ENCODE measurements around the gene KIAA0513.

KIAA0513 gene

DNA sequence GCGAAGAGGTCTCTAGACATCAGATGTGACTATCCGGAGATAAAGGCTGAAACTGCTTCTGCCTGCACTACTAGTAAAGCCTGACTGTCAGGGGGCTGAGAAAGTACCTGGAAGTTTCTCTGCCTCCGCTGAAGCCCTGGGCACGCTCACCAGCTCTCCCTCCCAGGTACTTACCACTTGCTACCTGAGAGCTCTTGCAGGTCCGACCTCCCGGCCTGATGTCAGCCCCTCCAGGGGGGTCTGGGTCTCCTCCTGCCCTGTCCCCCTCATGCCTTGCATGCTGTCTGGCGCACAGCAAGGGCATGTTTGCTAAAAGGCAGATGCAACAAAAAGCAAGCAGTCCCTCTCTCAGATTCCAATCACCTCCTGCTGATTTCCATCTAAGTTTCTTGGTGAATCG lies 33.7 kb upstream of the KIAA0513 start:
- Histone ChIP-seq H3K27ac (replicated peaks) (peak overlapping the region; percentile 73), H3K27me3 (ENCODE audit: insufficient read depth, poor library complexity, severe bottlenecking) (no peaks in the 10 kb centered on the region), H3K4me3 (replicated peaks; ENCODE audit: insufficient read depth, low read length) (no peak overlapping the region)
- no peak for DNase-seq (ENCODE audit: low read depth in 1 of 2, low spot score in 1 of 2)
- TF ChIP-seq, protein P1, sequence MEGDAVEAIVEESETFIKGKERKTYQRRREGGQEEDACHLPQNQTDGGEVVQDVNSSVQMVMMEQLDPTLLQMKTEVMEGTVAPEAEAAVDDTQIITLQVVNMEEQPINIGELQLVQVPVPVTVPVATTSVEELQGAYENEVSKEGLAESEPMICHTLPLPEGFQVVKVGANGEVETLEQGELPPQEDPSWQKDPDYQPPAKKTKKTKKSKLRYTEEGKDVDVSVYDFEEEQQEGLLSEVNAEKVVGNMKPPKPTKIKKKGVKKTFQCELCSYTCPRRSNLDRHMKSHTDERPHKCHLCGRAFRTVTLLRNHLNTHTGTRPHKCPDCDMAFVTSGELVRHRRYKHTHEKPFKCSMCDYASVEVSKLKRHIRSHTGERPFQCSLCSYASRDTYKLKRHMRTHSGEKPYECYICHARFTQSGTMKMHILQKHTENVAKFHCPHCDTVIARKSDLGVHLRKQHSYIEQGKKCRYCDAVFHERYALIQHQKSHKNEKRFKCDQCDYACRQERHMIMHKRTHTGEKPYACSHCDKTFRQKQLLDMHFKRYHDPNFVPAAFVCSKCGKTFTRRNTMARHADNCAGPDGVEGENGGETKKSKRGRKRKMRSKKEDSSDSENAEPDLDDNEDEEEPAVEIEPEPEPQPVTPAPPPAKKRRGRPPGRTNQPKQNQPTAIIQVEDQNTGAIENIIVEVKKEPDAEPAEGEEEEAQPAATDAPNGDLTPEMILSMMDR (IDR thresholded peaks at IDR 0.05; ENCODE audit: insufficient read depth, low read length) = no peak
- no peak for TF ChIP-seq GABPA (IDR thresholded peaks at IDR 0.05; ENCODE audit: low read depth)
- no peak for TF ChIP-seq REST (IDR thresholded peaks at IDR 0.05; ENCODE audit: insufficient replicate concordance, low read depth)
- no peak for TF ChIP-seq SPI1 (IDR thresholded peaks at IDR 0.05; ENCODE audit: borderline replicate concordance, low read depth)
- no peak for TF ChIP-seq POLR2AphosphoS5 (IDR thresholded peaks at IDR 0.05; ENCODE audit: low read depth)

DNA sequence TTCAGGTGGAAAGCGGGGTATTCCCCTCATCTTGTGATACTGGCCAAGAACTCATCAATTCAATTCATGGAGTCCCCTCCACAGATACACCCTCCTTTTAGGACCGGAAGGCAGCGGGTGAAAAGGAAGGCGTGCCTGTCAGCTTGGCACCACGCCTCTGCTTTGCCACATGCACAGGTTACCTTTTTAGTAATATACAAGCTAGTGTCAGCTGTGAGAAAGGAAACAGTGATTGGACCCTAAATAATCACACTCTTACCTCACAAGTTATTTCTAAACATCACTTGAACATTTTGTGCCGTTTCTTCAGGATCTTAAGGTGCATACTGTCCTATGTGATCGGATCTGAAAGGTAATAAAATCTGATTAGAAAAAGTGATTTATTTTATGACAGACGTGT lies 31.9 kb upstream of the KIAA0513 start:
- TF ChIP-seq, protein P1 (IDR thresholded peaks at IDR 0.05; ENCODE audit: insufficient read depth, low read length) = no peak
- TF ChIP-seq REST (IDR thresholded peaks at IDR 0.05; ENCODE audit: insufficient replicate concordance, low read depth) (no peak), GABPA (IDR thresholded peaks at IDR 0.05; ENCODE audit: low read depth) (no peak), POLR2AphosphoS5 (IDR thresholded peaks at IDR 0.05; ENCODE audit: low read depth) (no peak), SPI1 (IDR thresholded peaks at IDR 0.05; ENCODE audit: borderline replicate concordance, low read depth) (no peak)
- DNase-seq (ENCODE audit: low read depth in 1 of 2, low spot score in 1 of 2) = no peak
- Histone ChIP-seq H3K4me3 (replicated peaks; ENCODE audit: insufficient read depth, low read length) (no peak overlapping the region), H3K27me3 (ENCODE audit: insufficient read depth, poor library complexity, severe bottlenecking) (no peaks in the 10 kb centered on the region), H3K27ac (replicated peaks) (peak overlapping the region; percentile 73)

DNA sequence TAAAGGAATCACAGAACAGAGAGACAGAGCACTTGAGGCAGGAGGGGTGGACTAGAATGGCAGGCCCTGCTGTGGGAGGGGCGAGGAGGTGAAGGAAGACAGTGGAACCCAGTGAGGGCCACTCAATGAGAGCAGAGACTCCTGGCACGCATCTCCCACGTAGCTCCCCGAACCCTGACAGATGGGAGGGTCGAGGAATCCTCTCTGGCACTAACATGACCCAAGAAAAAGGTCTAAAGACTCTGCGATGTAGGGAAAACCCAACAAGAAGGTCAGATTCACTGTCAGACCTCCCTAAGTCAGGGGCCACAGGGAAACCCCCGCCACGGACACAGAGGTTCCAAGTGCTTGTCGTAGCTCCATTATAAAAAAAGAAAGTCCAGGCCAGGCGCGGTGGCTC lies 31.2 kb upstream of the KIAA0513 start:
- no peaks in the 10 kb centered on the region for H3K27me3 ChIP-seq (ENCODE audit: insufficient read depth, poor library complexity, severe bottlenecking)
- no peak overlapping the region for H3K4me3 ChIP-seq (replicated peaks; ENCODE audit: insufficient read depth, low read length)
- no peak for TF ChIP-seq REST (IDR thresholded peaks at IDR 0.05; ENCODE audit: insufficient replicate concordance, low read depth)
- TF ChIP-seq POLR2AphosphoS5 (IDR thresholded peaks at IDR 0.05; ENCODE audit: low read depth) = no peak
- TF ChIP-seq GABPA (IDR thresholded peaks at IDR 0.05; ENCODE audit: low read depth) = no peak
- TF ChIP-seq, protein P1 (IDR thresholded peaks at IDR 0.05; ENCODE audit: insufficient read depth, low read length) = no peak
- TF ChIP-seq SPI1 (IDR thresholded peaks at IDR 0.05; ENCODE audit: borderline replicate concordance, low read depth) = no peak
- H3K27ac ChIP-seq (replicated peaks) = no peak overlapping the region
- DNase-seq (ENCODE audit: low read depth in 1 of 2, low spot score in 1 of 2) = no peak
